DND-41 (cell line): ENCODE data around the gene WDFY4.

ENCODE experiments used
- CTCF ChIP-seq: IDR thresholded peaks from 2 replicates; pipeline ENCODE4 v1.5.1; 2012; ENCODE audit warnings: borderline replicate concordance, low read length, moderate library complexity, mild to moderate bottlenecking; ENCODE audit not compliant: poor library complexity, severe bottlenecking; ENCODE audit errors: extremely low read depth
- EZH2 ChIP-seq: IDR thresholded peaks from 3 replicates; pipeline ENCODE4 v1.6.1; 2012; ENCODE audit warnings: borderline replicate concordance, low read depth, mild to moderate bottlenecking, moderate library complexity, low read length, inconsistent platforms; ENCODE audit not compliant: severe bottlenecking

GRCh38 chr10:48894911-48895802 lies 210.5 kb downstream of the WDFY4 start:
- no peak for TF ChIP-seq CTCF
- TF ChIP-seq EZH2 = no peak
